ENCODE results near the gene GDF9. TPM values are rescaled to one million over a fixed set of nuclear protein-coding genes. Genes with fewer than 3 reads are reported as not detected.

Gene GDF9
- total RNA-seq, 2 donors from 2014 or later, result 1.1 to 1.3 TPM

- Mint-ChIP-seq H3K36me3 (peaks cover 5% of the 10 kb centered on the region in 2 donors), H3K27ac (no peak overlapping the region), H3K9me3 (no peaks in the 10 kb centered on the region)
- DNase-seq (ENCODE audit: low spot score in 2 of 2) (no peak), ATAC-seq (no peak)
Observed at GRCh38 chr5:132815454-132815853, 50.8 kb downstream of the GDF9 start.

GRCh38 chr5:132814503-132815294, 51.6 kb downstream of the GDF9 start:
- no peaks in the 10 kb centered on the region for H3K9me3 Mint-ChIP-seq
- H3K27ac Mint-ChIP-seq, result no peak overlapping the region
- no peak for ATAC-seq
- H3K36me3 Mint-ChIP-seq, result peaks cover 5% of the 10 kb centered on the region in 2 donors
- DNase-seq (ENCODE audit: low spot score in 2 of 2), result no peak

GRCh38 chr5:132813599-132814502, 52.4 kb downstream of the GDF9 start:
- Mint-ChIP-seq H3K36me3 (peaks cover 5% of the 10 kb centered on the region in 2 donors), H3K9me3 (no peaks in the 10 kb centered on the region), H3K27ac (no peak overlapping the region)
- DNase-seq (ENCODE audit: low spot score in 2 of 2), result no peak
- ATAC-seq, result peak; percentile 56 to 67

- no peak within 1 kb of the TSS for H3K27ac Mint-ChIP-seq
- peak; percentile 14 to 45 for ATAC-seq
- DNase-seq (ENCODE audit: low spot score in 2 of 2), result no peak
- no peaks in the 10 kb centered on the region for H3K9me3 Mint-ChIP-seq
- peaks cover 5% of the 10 kb centered on the region in 2 donors for H3K36me3 Mint-ChIP-seq
Observed at GRCh38 chr5:132812781-132813598, 53.3 kb downstream of the GDF9 start, which contains the start of gene SOWAHA. Gene SOWAHA (plus strand): TSS chr5:132813302. CDS start chr5:132813622, 320 bp downstream.

- Mint-ChIP-seq H3K36me3 (peaks cover 5% of the 10 kb centered on the region in 2 donors), H3K27ac (no peak overlapping the region), H3K9me3 (no peaks in the 10 kb centered on the region)
- DNase-seq (ENCODE audit: low spot score in 2 of 2), result no peak
- ATAC-seq, result no peak
Observed at GRCh38 chr5:132812123-132812765, 54.0 kb downstream of the GDF9 start.

Other genes starting within 250 kb of the GDF9 start
- under 1 TPM; 0.72 to 0.98 TPM for gene IL13, start 208.3 kb downstream of the GDF9 start, total RNA-seq
- gene IL4, start 192.5 kb downstream of the GDF9 start, total RNA-seq, result not detected
- 10 to 100 TPM in 1 of 2 donors, 1 to 10 TPM in 1; 9.0 to 12.7 TPM for gene KIF3A, start 128.9 kb downstream of the GDF9 start, total RNA-seq
- 1 to 10 TPM in 1 of 2 donors, under 1 TPM in 1; 0.87 to 2.2 TPM for gene CCNI2, start 119.0 kb downstream of the GDF9 start, total RNA-seq
- 10 to 100 TPM in 1 of 2 donors, 1 to 10 TPM in 1; 9.4 to 15.5 TPM for gene SEPTIN8, start 89.2 kb downstream of the GDF9 start, total RNA-seq
- not detected for gene SOWAHA, start 53.2 kb downstream of the GDF9 start, total RNA-seq
- 1 to 10 TPM; 1.3 to 2.3 TPM for gene SHROOM1, start 35.8 kb downstream of the GDF9 start, total RNA-seq
- gene UQCRQ, start 173 bp upstream of the GDF9 start, total RNA-seq, result 100 to 1,000 TPM; 396 to 399 TPM
- 1 to 10 TPM; 1.5 to 3.8 TPM for gene LEAP2, start 7.2 kb upstream of the GDF9 start, total RNA-seq
- gene AFF4, start 97.2 kb upstream of the GDF9 start, total RNA-seq, result 10 to 100 TPM; 31.6 to 52.8 TPM
- gene ZCCHC10, start 160.1 kb upstream of the GDF9 start, total RNA-seq, result 10 to 100 TPM; 24.9 to 34.8 TPM
- gene HSPA4, start 185.5 kb upstream of the GDF9 start, total RNA-seq, result 100 to 1,000 TPM; 168 to 198 TPM

Measured in activated naive CD4-positive, alpha-beta T cell treated with anti-CD3 and anti-CD28 coated beads, Interleukin-2, amount 50 U/mL, for 72 hours (primary cell).